NCI-H345 (cell line): Measurements from ENCODE around the gene KLF11.
"Not testable (repeated sequence)": the region's sequence is repeated elsewhere in the genome, so short reads cannot be mapped to it uniquely, and the experiment has no call there.

Source experiments
- DNase-seq: peaks from one replicate; lab custom pipeline; 2025; lab: John Stamatoyannopoulos, UW

Gene KLF11

GRCh38 chr2:10026940-10027569 lies 16.3 kb upstream of the KLF11 start:
- DNase-seq: no peak

- DNase-seq: no peak
These were observed 15.6 kb upstream of the KLF11 start for GRCh38 chr2:10027660-10028330.

DNA sequence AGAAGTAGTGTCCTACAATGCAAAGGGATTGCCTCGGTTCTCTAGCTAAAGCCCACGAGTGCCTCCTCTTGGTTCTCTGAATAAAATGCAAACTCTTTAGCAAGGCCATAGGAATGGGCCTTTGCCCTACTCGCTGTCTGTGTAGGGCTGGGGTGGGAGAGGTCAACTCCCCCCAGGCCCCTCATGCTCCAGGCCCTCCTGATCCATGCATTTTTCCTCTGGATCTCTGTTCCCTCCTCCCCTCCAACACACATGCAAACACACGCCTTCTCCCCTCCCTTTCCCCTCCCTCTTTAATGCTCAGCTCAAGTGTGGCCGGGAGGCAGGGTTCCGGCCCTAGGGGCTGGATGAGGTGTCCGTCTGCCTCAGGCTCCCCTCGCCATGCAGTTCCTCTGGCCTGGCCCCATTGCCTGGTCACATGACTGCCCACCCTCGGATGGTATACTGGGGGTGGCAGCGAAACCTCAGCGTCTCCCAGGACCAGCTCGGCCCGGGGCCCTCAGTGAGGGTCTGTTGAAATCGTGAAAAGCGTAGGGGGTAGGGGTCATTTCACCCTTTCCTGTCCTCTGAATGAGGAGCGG lies 14.9 kb upstream of the KLF11 start:
- DNase-seq: no peak

DNA sequence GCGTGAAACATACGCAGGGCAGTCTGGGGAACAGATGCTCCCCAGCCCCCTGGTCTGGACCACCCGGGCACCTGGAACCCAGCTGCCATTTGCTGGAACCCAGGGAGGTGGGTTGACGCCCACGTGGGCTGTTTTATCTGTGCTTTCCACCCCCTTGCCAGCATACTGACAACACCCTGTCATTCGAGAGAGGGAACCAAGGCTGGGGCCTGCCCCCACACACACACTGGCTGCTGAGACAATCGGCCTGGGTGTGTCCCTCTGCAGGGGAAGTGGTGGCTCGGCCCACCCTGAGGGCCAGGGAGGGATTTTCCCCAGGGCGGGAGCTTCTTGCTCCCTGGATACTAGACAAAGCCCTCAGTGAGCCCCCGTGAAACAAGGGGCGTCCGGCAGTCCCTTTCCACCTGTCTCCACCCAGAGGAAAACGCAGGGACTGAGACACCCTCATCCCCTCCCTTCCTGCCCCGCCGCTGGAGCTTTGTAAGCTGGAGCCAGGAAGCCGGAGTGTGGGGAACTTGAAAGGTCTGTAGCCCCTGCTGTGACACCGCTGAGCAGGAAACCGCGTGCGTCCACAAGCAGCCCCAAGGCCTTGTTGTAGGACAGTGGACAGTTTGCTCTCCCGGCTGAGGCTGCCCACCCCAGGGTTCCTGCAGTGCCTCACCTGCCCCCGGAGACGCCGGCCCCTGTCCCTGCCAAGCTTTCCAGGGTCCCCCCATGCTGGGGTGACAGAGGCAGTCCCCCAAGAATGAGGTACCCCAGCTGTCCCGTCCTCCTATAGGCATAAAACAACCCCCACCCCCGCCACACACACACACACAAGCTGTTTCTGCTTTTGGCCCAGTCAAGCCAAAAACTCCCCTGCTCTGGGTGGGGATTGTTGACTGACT lies 14.1 kb upstream of the KLF11 start:
- DNase-seq: peak; percentile 38

DNA sequence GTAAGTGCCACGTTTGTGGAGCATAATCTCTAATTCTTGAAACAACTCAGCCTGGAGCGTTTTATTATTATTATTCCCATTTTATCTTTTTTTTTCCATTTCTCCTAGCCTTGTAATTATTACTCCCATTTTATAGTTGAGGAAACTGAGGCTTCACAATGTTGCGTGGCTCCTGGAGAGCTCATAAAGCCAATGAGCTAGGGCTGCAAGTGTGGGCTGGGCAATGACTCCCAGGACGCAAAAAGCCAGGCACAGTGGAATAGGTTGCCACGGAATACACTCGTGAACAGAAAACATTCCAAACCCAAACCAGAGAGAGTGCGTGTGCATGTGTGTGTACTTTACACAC lies 13.5 kb upstream of the KLF11 start:
- no peak for DNase-seq

GRCh38 chr2:10030311-10030736 lies 13.0 kb upstream of the KLF11 start:
- no peak for DNase-seq

- not testable (repeated sequence) for DNase-seq
These were observed 12.6 kb upstream of the KLF11 start for GRCh38 chr2:10030798-10031197.

- no peak for DNase-seq
These were observed 11.2 kb upstream of the KLF11 start for GRCh38 chr2:10031886-10032745.

GRCh38 chr2:10032746-10033105 lies 10.6 kb upstream of the KLF11 start:
- DNase-seq: no peak

DNA sequence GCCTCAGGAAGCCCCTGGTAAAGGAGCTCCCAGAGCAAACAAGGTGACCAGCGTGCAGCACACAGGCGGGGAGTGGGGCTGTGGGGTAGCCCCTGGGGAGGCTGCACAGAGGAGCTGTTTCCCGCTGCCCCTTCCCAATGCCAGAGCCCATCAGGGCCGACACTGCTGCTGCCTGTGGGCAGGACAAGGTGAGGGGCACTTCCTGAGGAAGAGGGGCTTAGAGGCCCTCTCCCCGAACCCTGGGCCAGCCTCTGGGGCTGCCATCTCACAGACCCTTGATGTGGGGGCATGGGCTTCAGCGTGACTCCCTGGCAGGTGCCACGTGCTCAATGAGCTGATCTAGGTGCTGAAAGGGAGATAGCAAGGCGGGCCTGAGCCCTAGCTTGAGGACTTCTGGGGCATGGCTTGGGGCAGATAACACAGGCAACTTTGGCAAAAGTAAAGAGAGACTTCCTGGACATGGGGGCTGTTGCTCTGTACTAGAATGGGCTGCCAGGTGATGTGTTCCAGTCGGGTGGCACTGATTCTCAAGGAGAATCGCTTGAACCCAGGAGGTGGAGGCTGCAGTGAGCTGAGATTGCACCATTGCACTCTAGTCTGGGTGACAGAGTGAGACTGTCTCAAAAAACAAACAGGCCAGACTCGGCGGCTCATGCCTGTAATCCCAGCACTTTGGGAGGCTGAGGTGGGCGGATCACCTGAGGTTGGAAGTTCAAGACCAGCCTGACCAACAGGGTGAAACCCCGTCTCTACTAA lies 9.9 kb upstream of the KLF11 start:
- DNase-seq: no peak

DNA sequence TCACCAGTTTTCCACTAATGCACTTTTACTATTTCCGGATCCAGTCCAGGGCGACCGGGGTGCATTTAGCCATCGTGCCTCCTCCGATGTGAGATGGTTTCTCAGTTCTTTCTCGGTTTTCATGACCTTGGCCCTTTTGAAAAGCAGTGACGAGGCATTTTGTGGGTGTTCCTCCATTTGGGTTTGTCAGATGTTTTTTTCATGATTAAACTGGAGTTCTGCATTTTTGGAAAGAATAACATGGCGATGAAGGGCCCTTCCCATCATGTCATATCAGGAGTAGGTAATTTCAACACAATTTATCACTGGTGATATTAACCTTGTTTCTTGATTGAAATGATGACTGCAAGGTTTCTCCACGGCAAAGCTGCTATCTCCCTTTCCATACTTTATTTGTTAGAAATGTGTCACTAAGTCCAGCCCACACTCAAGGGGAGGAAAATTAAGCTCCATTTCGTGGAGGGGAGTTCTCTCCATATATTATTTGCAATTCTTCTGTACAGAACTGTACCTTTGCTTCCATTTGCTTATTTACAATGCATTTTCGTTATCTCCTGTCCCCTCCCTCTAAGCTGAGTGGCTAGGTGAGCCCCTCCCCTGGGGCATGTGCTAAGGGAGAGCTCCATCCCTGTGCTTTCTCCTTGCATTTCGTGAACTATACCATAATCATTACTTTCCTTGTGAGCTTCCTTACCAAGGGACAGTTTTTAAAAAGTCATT lies 8.9 kb upstream of the KLF11 start:
- DNase-seq: no peak

DNA sequence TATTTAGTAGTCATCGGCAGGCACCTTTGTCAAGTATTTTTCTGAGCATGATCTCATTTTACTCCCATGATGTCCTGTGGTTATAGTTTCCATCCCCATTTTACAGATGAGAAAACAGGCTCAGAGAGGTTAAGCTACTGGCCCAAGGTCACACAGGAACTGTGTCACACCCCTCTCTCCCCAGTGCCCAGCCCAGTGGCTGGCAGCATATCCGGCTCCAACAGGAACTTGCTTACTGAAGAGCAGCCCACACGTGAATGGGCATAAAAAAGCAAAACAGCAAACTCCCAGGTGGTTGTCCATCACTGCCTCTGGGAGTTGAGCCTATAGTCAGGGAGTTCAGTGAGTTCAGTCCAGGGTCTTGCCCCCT lies 8.3 kb upstream of the KLF11 start:
- DNase-seq: no peak

- DNase-seq: no peak
These were observed 7.7 kb upstream of the KLF11 start for GRCh38 chr2:10035633-10036032.

GRCh38 chr2:10036095-10036884 lies 7.1 kb upstream of the KLF11 start:
- DNase-seq: no peak

GRCh38 chr2:10038123-10038522 lies 5.2 kb upstream of the KLF11 start:
- DNase-seq: no peak

DNA sequence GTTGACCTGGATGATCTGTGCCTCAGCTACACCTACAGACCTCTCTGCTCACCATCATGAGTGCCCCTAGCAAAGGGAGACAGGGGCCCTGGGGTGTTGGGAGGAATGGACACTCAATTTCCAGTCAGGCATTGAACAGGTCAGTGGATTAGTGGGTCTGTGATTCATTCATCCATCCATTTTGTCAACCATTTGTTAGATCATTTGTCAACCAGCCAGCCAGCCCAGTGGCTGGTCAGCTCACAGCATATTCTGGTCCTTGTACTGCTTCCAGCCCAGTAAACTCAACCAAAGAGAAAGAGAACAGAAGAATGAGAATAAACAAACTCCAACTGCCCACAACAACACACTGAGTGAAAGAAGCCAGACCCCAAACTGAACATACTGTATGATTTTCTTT lies 4.6 kb upstream of the KLF11 start:
- DNase-seq: no peak

GRCh38 chr2:10039658-10040410 lies 3.5 kb upstream of the KLF11 start:
- DNase-seq: no peak

- DNase-seq: no peak
These were observed 1.6 kb upstream of the KLF11 start for GRCh38 chr2:10041711-10042110.
